Activated T-cell treated with anti-CD3 and anti-CD28 coated beads, Interleukin-2, amount 50 U/mL, for 72 hours (primary cell): Measurements from ENCODE around the gene CTSD. TPM values are rescaled to one million over a fixed set of nuclear protein-coding genes. Genes with fewer than 3 reads are reported as not detected.
A peak's percentile ranks its signal among the peaks of the same experiment; 100 is the strongest.
"Not testable (repeated sequence)": the region's sequence is repeated elsewhere in the genome, so short reads cannot be mapped to it uniquely, and the experiment has no call there.

ENCODE experiments used
- ATAC-seq, 2 donors: fragments of 150-1000 bp; cut with Tn5 transposase; replicated peaks in 1 of 2; 2 replicates each; pipeline ENCODE4 v1.10.0; 2021; ENCODE audit warnings: moderate library complexity in 2 of 2, mild to moderate bottlenecking in 1 of 2
- DNase-seq, 2 donors: peaks; one replicate each; pipeline ENCODE4 v3.0.0; 2021 to 2022; ENCODE audit warnings: mixed read lengths in 1 of 2
- H3K27ac Mint-ChIP-seq: one replicate; pipeline ENCODE4 v1.8.0; 2022; ENCODE audit warnings: mild to moderate bottlenecking, moderate library complexity, mixed read lengths
- H3K27me3 Mint-ChIP-seq: one replicate; pipeline ENCODE4 v1.8.0; 2022; ENCODE audit warnings: low read depth, mixed read lengths
- H3K36me3 Mint-ChIP-seq, 2 donors: one replicate each; pipeline ENCODE4 v1.8.0; 2022; ENCODE audit warnings: mixed read lengths in 2 of 2, mild to moderate bottlenecking in 1 of 2; ENCODE audit not compliant: insufficient read depth in 2 of 2
- H3K4me1 Mint-ChIP-seq: one replicate; pipeline ENCODE4 v1.8.0; 2022; ENCODE audit warnings: low read depth, mixed read lengths
- H3K4me3 Mint-ChIP-seq, 2 donors: one replicate each; pipeline ENCODE4 v1.8.0; 2022; ENCODE audit warnings: mild to moderate bottlenecking in 2 of 2, mixed read lengths in 2 of 2, moderate library complexity in 2 of 2
- H3K9me3 Mint-ChIP-seq, 2 donors: one replicate each; pipeline ENCODE4 v1.8.0; 2022; ENCODE audit warnings: mixed read lengths in 2 of 2
- total RNA-seq, 2 donors: library from RNA; stranded (reverse); gene quantifications; one replicate each; pipeline ENCODE4 v1.2.3, GENCODE V29; 2022

Gene CTSD
- 10 to 100 TPM; 56.2 to 66.9 TPM for total RNA-seq

GRCh38 chr11:1763796-1764661 is at the start of gene CTSD:
CTSD (minus strand) TSS chr11:1763927; CDS start chr11:1763859, 68 bp downstream.
- Mint-ChIP-seq H3K36me3 (no peaks in the 10 kb centered on the region), H3K4me3 (peak within 1 kb of the TSS; percentile 95), H3K27me3 (no peaks in the 10 kb centered on the region), H3K9me3 (no peaks in the 10 kb centered on the region), H3K4me1 (peaks cover 32% of the 10 kb centered on the region), H3K27ac (peak within 1 kb of the TSS; percentile 84)
- ATAC-seq = peak; percentile 87 to 91
- peak; percentile 90 to 97 for DNase-seq

- not testable (repeated sequence) for H3K4me3 Mint-ChIP-seq, H3K9me3 Mint-ChIP-seq, H3K27ac Mint-ChIP-seq, ATAC-seq, H3K4me1 Mint-ChIP-seq, H3K27me3 Mint-ChIP-seq, DNase-seq, H3K36me3 Mint-ChIP-seq
Measured at GRCh38 chr11:1813356-1813755, 49.6 kb upstream of the CTSD start.

DNA sequence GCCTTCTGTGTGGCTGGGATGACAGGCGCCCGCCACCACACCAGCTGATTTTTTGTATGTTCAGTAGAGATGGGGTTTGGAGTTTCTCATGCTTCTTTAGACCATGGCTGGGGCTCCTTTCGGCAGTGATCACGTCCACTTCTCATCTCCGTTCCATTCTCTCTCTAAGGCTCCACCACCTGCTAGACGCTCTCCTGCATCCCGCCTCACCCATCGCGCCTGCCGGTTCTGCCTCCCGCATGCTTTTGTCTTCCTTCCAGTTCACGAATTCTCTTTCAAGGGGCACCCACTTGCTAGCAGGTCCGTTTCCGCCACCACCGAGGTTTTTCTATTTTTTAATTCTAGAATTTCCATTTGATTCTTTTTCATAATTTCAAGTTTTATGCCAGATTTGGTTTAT is 49.1 kb upstream of the CTSD start:
- DNase-seq (no peak), ATAC-seq (no peak)
- Mint-ChIP-seq H3K27me3 (peaks cover 6% of the 10 kb centered on the region), H3K27ac (no peak overlapping the region), H3K4me3 (no peak overlapping the region), H3K36me3 (no peaks in the 10 kb centered on the region), H3K9me3 (no peaks in the 10 kb centered on the region), H3K4me1 (no peaks in the 10 kb centered on the region)

- Mint-ChIP-seq H3K4me3 (no peak overlapping the region), H3K9me3 (no peaks in the 10 kb centered on the region), H3K27ac (no peak overlapping the region), H3K36me3 (no peaks in the 10 kb centered on the region), H3K4me1 (no peaks in the 10 kb centered on the region), H3K27me3 (peaks cover 6% of the 10 kb centered on the region)
- ATAC-seq = no peak
- no peak for DNase-seq
Measured at GRCh38 chr11:1812274-1812673, 48.5 kb upstream of the CTSD start.

- Mint-ChIP-seq H3K9me3 (no peaks in the 10 kb centered on the region), H3K4me1 (no peaks in the 10 kb centered on the region), H3K36me3 (no peaks in the 10 kb centered on the region), H3K4me3 (no peak overlapping the region), H3K27ac (no peak overlapping the region), H3K27me3 (peaks cover 6% of the 10 kb centered on the region)
- no peak for ATAC-seq
- DNase-seq = no peak
Measured at GRCh38 chr11:1810761-1811160, 47.0 kb upstream of the CTSD start.

DNA sequence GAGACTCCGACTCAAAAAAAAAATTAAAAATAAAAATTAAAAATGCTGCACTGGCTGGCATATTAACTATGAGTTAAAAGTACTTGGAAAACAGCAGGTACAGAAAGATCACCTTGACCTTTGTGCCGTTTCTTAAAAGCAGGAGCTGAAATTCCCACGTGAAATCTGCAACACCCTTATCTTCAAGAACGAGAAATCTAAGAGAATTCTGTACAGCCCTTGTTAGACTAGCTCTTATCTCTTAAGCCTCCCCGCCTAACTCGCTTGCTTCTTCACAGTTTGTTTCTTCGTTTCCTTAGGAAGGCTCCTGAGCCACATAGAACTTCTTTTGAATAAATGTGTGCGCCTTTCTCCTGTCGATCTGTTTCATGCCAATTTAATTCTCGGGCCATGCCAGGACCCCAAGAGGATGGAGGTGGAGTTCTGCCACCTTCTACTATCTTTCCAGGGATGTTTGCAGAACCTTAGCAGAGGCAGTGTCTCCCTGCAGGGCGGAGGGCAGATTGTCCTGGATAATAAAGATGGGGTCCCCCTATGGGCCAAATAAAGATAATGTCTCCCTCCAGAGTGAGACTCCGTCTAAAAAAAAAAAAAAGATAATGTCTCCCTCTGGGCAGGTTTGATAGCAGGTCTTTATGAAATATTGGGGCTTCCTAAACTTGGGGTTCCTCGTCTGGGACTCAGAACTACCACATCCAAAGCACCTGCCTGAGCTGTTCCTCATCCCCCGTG is 43.7 kb upstream of the CTSD start:
- no peaks in the 10 kb centered on the region for H3K9me3 Mint-ChIP-seq
- H3K36me3 Mint-ChIP-seq = no peaks in the 10 kb centered on the region
- H3K27me3 Mint-ChIP-seq = peaks cover 6% of the 10 kb centered on the region
- no peak overlapping the region for H3K4me3 Mint-ChIP-seq
- ATAC-seq (no peak), DNase-seq (no peak)
- H3K27ac Mint-ChIP-seq = no peak overlapping the region
- H3K4me1 Mint-ChIP-seq = no peaks in the 10 kb centered on the region

DNA sequence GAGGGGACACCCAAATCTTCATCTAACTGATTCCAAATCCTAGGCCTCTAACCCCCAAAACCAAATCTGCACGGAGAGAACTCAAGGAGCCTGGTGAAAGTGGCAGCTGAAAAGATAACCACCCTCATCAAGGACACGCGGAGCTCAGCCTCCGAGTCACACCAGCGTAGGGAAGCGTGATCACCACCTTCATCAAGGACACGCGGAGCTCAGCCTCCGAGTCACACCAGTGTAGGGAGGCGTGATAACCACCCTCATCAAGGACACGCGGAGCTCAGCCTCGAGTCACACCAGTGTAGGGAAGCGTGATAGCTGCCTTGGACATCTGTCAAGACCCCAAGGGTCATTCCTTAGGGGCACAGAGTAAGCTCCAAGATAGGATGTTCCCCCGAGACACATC is 41.8 kb upstream of the CTSD start:
- no peak overlapping the region for H3K4me3 Mint-ChIP-seq
- DNase-seq (no peak), ATAC-seq (no peak)
- no peaks in the 10 kb centered on the region for H3K9me3 Mint-ChIP-seq
- peaks cover 6% of the 10 kb centered on the region for H3K27me3 Mint-ChIP-seq
- no peaks in the 10 kb centered on the region for H3K4me1 Mint-ChIP-seq
- no peak overlapping the region for H3K27ac Mint-ChIP-seq
- H3K36me3 Mint-ChIP-seq = no peaks in the 10 kb centered on the region

DNA sequence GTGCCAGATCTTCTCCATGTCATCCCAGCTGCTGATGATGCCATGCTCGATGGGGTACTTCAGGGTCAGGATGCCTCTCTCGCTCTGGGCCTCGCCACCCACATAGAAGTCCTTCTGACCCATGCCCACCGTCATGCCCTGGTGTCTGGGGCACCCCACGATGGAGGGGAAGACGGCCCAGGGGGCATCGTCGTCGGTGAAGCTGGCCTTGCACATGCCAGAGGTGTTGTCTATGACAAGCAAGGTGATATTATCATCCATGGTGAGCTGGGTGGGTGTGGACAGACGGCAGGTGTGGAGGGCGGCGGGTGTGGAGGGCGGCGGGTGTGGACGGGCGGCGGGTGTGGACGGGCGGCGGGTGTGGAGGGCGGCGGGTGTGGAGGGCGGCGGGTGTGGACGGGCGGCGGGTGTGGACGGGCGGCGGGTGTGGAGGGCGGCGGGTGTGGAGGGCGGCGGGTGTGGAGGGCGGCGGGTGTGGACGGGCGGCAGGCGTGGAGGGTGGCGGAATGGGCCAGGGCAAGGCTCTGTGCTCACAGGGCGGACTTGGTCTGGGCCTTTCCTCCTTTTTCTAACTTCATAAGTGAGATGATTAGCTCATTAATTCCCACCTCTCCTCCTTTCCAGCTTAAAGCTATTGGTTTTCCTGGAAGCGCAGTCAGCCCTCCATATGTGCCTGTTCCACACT is 40.2 kb upstream of the CTSD start:
- H3K9me3 Mint-ChIP-seq, H3K4me3 Mint-ChIP-seq, ATAC-seq, DNase-seq, H3K27ac Mint-ChIP-seq, H3K36me3 Mint-ChIP-seq, H3K4me1 Mint-ChIP-seq, H3K27me3 Mint-ChIP-seq: not testable (repeated sequence)

GRCh38 chr11:1803246-1803645 is 39.5 kb upstream of the CTSD start:
- Mint-ChIP-seq H3K4me3 (no peak overlapping the region), H3K9me3 (no peaks in the 10 kb centered on the region), H3K27me3 (no peaks in the 10 kb centered on the region), H3K27ac (no peak overlapping the region), H3K4me1 (no peaks in the 10 kb centered on the region), H3K36me3 (no peaks in the 10 kb centered on the region)
- DNase-seq (no peak), ATAC-seq (no peak)

GRCh38 chr11:1797391-1798125 is 33.8 kb upstream of the CTSD start:
- no peak for ATAC-seq
- Mint-ChIP-seq H3K4me1 (peaks cover 2% of the 10 kb centered on the region), H3K27ac (no peak overlapping the region)

GRCh38 chr11:1796413-1797011 is 32.8 kb upstream of the CTSD start:
- ATAC-seq (peak in 1 of 2 donors; percentile 25), DNase-seq (no peak)
- Mint-ChIP-seq H3K36me3 (peaks cover 0 to 3% of the 10 kb centered on the region in 2 donors), H3K4me1 (peaks cover 5% of the 10 kb centered on the region), H3K4me3 (no peak overlapping the region), H3K27me3 (peaks cover 6% of the 10 kb centered on the region), H3K27ac (no peak overlapping the region), H3K9me3 (no peaks in the 10 kb centered on the region)

More at GRCh38 chr11:1797391-1798125, 33.8 kb upstream of the CTSD start:
- H3K36me3 Mint-ChIP-seq = peaks cover 0 to under 1% of the 10 kb centered on the region in 2 donors
- H3K27me3 Mint-ChIP-seq = peaks cover 6% of the 10 kb centered on the region
- no peaks in the 10 kb centered on the region for H3K9me3 Mint-ChIP-seq
- DNase-seq = no peak
- H3K4me3 Mint-ChIP-seq = no peak overlapping the region

GRCh38 chr11:1793081-1793480 is 29.4 kb upstream of the CTSD start:
- Mint-ChIP-seq H3K4me1 (peaks cover 5% of the 10 kb centered on the region), H3K4me3 (peak overlapping the region in 1 of 2 donors; percentile 94), H3K36me3 (peaks cover 0 to 3% of the 10 kb centered on the region in 2 donors), H3K27ac (no peak overlapping the region), H3K9me3 (no peaks in the 10 kb centered on the region), H3K27me3 (peaks cover 13% of the 10 kb centered on the region)
- no peak for DNase-seq
- no peak for ATAC-seq
